Measurements from ENCODE around the gene STXBP5L.

STXBP5L gene

DNA sequence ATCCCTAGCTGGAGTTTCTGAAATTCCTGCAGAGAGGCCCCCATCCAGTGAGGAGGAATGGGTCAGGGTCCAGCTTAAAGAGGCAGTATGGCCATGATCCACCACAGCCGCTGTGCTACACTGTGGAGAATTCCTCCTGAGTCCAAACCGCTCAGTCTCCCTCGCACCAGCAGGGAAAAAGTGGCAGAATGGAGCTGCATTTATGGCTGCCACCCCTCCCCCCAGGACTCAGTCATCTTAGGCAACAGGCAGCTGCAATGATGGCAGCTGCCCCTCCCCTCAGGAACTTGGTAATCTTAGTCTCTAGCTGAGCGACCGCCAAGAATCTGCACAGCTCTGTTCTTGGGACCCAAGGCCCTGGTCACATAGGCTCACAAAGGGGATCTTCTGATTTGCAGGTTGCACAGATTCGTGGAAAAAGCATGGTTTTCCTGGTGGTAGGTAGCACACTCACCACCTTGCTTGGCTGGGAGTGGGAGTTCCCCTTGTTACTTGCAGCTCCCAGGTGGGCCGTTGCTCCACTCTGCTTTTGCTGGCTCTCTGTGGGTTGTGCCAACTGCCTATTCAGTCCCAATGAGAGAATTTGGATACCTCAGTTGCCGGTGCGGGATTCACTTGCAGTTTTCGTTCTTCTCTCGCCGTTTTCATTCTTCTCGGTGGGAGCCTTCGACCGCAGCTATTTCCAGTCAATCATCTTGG lies 204.1 kb downstream of the STXBP5L start:
- Histone ChIP-seq H3K9ac (ENCODE audit: low read length) (no peak overlapping the region), H3K27ac (ENCODE audit: low read depth, low read length, poor library complexity, severe bottlenecking) (no peak overlapping the region), H3K4me2 (ENCODE audit: low read length) (no peak overlapping the region), H3K4me1 (ENCODE audit: insufficient read depth, low read length, severe bottlenecking) (no peaks in the 10 kb centered on the region), H3K79me2 (ENCODE audit: insufficient read depth, low read length) (no peaks in the 10 kb centered on the region), H3K36me3 (ENCODE audit: insufficient read depth, low read length) (no peaks in the 10 kb centered on the region), H3F3A (ENCODE audit: insufficient read depth, low read length) (no peaks in the 10 kb centered on the region), H4K20me1 (ENCODE audit: insufficient read depth, low read length) (no peaks in the 10 kb centered on the region), H3K27me3 (ENCODE audit: insufficient read depth, low read length) (no peaks in the 10 kb centered on the region; the same call in 1 of the 2 replicates), H3K9me3 (ENCODE audit: low read length) (no peaks in the 10 kb centered on the region), H2AFZ (ENCODE audit: low read length) (no peak overlapping the region), H3K4me3 (ENCODE audit: low read depth, low read length, poor library complexity, severe bottlenecking) (no peak overlapping the region), H3K9me2 (ENCODE audit: low read depth, low read length) (no peaks in the 10 kb centered on the region)
- TF ChIP-seq EZH2 (IDR thresholded peaks at IDR 0.05; ENCODE audit: borderline replicate concordance, low read length): no peak
- TF ChIP-seq, protein P1, sequence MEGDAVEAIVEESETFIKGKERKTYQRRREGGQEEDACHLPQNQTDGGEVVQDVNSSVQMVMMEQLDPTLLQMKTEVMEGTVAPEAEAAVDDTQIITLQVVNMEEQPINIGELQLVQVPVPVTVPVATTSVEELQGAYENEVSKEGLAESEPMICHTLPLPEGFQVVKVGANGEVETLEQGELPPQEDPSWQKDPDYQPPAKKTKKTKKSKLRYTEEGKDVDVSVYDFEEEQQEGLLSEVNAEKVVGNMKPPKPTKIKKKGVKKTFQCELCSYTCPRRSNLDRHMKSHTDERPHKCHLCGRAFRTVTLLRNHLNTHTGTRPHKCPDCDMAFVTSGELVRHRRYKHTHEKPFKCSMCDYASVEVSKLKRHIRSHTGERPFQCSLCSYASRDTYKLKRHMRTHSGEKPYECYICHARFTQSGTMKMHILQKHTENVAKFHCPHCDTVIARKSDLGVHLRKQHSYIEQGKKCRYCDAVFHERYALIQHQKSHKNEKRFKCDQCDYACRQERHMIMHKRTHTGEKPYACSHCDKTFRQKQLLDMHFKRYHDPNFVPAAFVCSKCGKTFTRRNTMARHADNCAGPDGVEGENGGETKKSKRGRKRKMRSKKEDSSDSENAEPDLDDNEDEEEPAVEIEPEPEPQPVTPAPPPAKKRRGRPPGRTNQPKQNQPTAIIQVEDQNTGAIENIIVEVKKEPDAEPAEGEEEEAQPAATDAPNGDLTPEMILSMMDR (IDR thresholded peaks at IDR 0.05; ENCODE audit: low read length): no peak

DNA sequence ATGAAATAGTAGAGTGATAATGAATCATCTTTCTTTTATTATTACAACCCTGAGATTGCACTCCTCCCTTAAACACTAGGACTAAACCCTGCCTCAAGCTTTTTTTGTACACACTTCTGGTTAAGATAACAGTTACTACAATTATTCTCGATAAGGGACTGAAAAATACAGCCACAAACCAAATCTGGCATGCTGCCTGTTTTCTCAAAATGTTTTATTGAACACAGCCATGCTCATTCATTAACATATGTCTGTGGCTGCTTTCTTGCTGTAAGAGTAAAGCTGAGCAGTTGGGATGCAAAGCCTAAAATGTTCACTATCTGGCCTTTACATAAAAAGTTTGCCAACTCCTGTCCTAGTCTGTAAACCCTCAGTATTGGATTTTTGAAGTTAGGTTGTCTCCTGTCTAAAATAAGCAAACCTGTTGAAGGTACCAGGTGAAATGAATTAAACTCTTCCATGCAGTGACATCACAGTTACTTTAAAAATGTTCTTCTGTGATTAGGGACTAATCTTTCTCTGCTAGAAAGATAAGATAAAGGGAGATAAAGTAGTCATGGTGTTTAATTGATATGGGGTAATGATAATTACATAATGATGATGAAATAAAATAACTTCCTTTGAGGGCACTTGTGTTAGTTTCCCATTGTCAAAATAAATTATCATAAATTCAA lies 218.2 kb downstream of the STXBP5L start:
- no peak overlapping the region for H2AFZ ChIP-seq (ENCODE audit: low read length)
- H3K79me2 ChIP-seq (ENCODE audit: insufficient read depth, low read length): no peaks in the 10 kb centered on the region
- TF ChIP-seq EZH2 (IDR thresholded peaks at IDR 0.05; ENCODE audit: borderline replicate concordance, low read length): no peak
- TF ChIP-seq, protein P1 (IDR thresholded peaks at IDR 0.05; ENCODE audit: low read length): no peak
- H3K27ac ChIP-seq (ENCODE audit: low read depth, low read length, poor library complexity, severe bottlenecking): no peak overlapping the region
- H3K9ac ChIP-seq (ENCODE audit: low read length): no peak overlapping the region
- H3K27me3 ChIP-seq (ENCODE audit: insufficient read depth, low read length): no peaks in the 10 kb centered on the region
- no peaks in the 10 kb centered on the region for H4K20me1 ChIP-seq (ENCODE audit: insufficient read depth, low read length)
- no peaks in the 10 kb centered on the region for H3F3A ChIP-seq (ENCODE audit: insufficient read depth, low read length)
- no peaks in the 10 kb centered on the region for H3K4me1 ChIP-seq (ENCODE audit: insufficient read depth, low read length, severe bottlenecking)
- H3K9me2 ChIP-seq (ENCODE audit: low read depth, low read length): no peaks in the 10 kb centered on the region
- H3K4me2 ChIP-seq (ENCODE audit: low read length): no peak overlapping the region
- H3K36me3 ChIP-seq (ENCODE audit: insufficient read depth, low read length): no peaks in the 10 kb centered on the region
- no peak overlapping the region for H3K4me3 ChIP-seq (ENCODE audit: low read depth, low read length, poor library complexity, severe bottlenecking)
- H3K9me3 ChIP-seq (ENCODE audit: low read length): no peaks in the 10 kb centered on the region

DNA sequence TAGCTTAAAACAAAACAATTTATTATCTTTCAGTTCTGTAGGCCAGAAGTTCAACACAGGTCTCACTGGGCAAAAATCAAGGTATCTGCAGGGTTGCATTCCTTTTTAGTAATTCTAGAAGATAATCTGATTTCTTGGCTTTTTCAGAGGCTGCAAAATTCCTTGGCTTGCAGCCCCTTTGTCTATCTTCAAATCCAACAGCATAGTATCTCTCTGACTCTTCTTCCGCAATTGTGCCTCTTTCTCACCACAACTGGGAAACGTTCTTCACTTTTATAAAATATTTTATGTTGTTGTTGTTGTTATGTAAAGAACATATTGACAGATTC lies 218.7 kb downstream of the STXBP5L start:
- Histone ChIP-seq H3K27ac (ENCODE audit: low read depth, low read length, poor library complexity, severe bottlenecking) (no peak overlapping the region), H3K9me2 (ENCODE audit: low read depth, low read length) (no peaks in the 10 kb centered on the region), H3K4me2 (ENCODE audit: low read length) (no peak overlapping the region), H3K36me3 (ENCODE audit: insufficient read depth, low read length) (no peaks in the 10 kb centered on the region), H2AFZ (ENCODE audit: low read length) (no peak overlapping the region), H3K4me1 (ENCODE audit: insufficient read depth, low read length, severe bottlenecking) (no peaks in the 10 kb centered on the region), H3K9me3 (ENCODE audit: low read length) (no peaks in the 10 kb centered on the region), H3K79me2 (ENCODE audit: insufficient read depth, low read length) (no peaks in the 10 kb centered on the region), H3K4me3 (ENCODE audit: low read depth, low read length, poor library complexity, severe bottlenecking) (no peak overlapping the region), H4K20me1 (ENCODE audit: insufficient read depth, low read length) (no peaks in the 10 kb centered on the region), H3F3A (ENCODE audit: insufficient read depth, low read length) (no peaks in the 10 kb centered on the region), H3K27me3 (ENCODE audit: insufficient read depth, low read length) (no peaks in the 10 kb centered on the region), H3K9ac (ENCODE audit: low read length) (no peak overlapping the region)
- TF ChIP-seq, protein P1 (IDR thresholded peaks at IDR 0.05; ENCODE audit: low read length): no peak
- TF ChIP-seq EZH2 (IDR thresholded peaks at IDR 0.05; ENCODE audit: borderline replicate concordance, low read length): no peak
